BJ (cell line): ENCODE results near the gene ECEL1. TPM values are rescaled to one million over a fixed set of nuclear protein-coding genes. Genes with fewer than 3 reads are reported as not detected.

Experiments used
- CTCF ChIA-PET: fragments of 350-600 bp; formaldehyde crosslinking; extraction: SDS; loops from one replicate; lab custom pipeline; 2021; ENCODE audit warnings: antibody characterized with exemption, inconsistent platforms; lab: Yijun Ruan, JAX
- POLR2A ChIA-PET: fragments of 300-600 bp; sonication (Branson Sonifier 250); formaldehyde crosslinking; extraction: SDS; loops from one replicate; lab custom pipeline; 2021; ENCODE audit warnings: antibody characterized with exemption; lab: Charles Lee
- DNase-seq: peaks from one replicate; pipeline ENCODE4 v3.0.0-alpha.2; 2011; ENCODE audit warnings: low read depth
- H3K27me3 ChIP-seq: 2 replicates; pipeline ENCODE4 v1.6.0; 2011; ENCODE audit warnings: low read length; ENCODE audit not compliant: control insufficient read depth, insufficient read depth
- H3K36me3 ChIP-seq: 2 replicates; pipeline ENCODE4 v1.5.1; 2011; ENCODE audit warnings: low read length; ENCODE audit not compliant: control insufficient read depth, insufficient read depth
- H3K4me3 ChIP-seq: 2 replicates; pipeline ENCODE4 v1.5.1; 2011; ENCODE audit warnings: low read depth, mild to moderate bottlenecking, control low read depth, low read length
- polyA plus RNA-seq: library from polyadenylated mRNA; depleted of rRNA; stranded (reverse); fragments of >200 nt; gene quantifications from 2 replicates; pipeline ENCODE4 v1.2.3, GENCODE V29; 2011
- TF ChIP-seq, protein P1 (sequence below): IDR thresholded peaks from 2 replicates; pipeline ENCODE4 v1.5.1; 2011; ENCODE audit warnings: low read depth, mild to moderate bottlenecking, control low read depth, inconsistent platforms, low read length, moderate library complexity; ENCODE audit not compliant: insufficient read depth

ECEL1 gene
- polyA plus RNA-seq, 1 experiment, result not detected

DNA sequence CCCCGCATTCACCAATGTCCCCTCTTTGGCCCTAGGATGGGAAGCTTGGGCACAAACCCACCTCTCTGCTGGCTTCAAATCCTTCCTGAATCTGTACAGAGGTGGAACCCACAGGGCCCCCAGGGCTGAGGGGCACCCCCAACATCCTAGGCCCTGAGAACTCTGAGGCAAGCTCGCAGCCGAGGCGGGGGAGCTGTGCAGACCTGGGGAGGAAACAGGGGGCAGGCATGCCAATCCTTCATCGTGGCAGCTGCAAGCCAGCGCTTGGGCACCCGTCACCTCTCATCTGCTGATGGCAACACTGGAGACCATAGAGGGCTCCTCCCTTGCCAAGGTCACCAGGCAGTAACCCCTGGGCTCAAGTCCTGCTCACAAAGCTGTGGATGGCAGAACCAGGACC is 10.8 kb downstream of the ECEL1 start:
- Histone ChIP-seq H3K4me3 (no peak overlapping the region), H3K36me3 (no peaks in the 10 kb centered on the region), H3K27me3 (peaks cover 16% of the 10 kb centered on the region)
- ChIA-PET CTCF (interaction anchor here (1.0 to 1.5 kb wide), 2 partner anchors 14 to 570 kb away, joined by 3 read pairs; no protein-coding TSS in a partner anchor), POLR2A (no interaction called here)
- TF ChIP-seq, protein P1, sequence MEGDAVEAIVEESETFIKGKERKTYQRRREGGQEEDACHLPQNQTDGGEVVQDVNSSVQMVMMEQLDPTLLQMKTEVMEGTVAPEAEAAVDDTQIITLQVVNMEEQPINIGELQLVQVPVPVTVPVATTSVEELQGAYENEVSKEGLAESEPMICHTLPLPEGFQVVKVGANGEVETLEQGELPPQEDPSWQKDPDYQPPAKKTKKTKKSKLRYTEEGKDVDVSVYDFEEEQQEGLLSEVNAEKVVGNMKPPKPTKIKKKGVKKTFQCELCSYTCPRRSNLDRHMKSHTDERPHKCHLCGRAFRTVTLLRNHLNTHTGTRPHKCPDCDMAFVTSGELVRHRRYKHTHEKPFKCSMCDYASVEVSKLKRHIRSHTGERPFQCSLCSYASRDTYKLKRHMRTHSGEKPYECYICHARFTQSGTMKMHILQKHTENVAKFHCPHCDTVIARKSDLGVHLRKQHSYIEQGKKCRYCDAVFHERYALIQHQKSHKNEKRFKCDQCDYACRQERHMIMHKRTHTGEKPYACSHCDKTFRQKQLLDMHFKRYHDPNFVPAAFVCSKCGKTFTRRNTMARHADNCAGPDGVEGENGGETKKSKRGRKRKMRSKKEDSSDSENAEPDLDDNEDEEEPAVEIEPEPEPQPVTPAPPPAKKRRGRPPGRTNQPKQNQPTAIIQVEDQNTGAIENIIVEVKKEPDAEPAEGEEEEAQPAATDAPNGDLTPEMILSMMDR, result no peak
- DNase-seq, result no peak

DNA sequence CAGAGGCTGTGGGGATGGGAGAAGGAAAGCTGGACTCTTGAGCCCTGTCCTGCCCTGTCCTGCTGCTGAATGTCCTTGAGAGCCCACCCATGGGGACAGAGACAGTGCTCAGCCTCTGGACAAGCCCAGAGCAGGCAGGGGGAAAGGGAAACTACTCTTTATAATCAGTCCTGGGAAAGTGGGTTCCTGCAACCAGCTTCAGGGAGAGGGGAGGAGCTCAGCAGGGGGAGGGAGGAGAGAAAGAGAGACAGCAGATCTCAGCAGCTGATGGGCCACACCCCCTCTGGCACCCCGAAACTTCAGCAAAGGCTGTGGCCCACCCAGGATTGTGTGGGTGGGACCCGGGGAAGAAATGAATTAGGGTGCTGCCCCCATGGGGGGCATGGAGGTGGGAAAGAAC is 11.6 kb downstream of the ECEL1 start:
- ChIA-PET POLR2A (interaction anchor here (0.7 kb wide), 1 partner anchor 58 kb away, joined by 10 read pairs; no protein-coding TSS in a partner anchor), CTCF (no interaction called here)
- H3K4me3 ChIP-seq, result no peak overlapping the region
- no peaks in the 10 kb centered on the region for H3K36me3 ChIP-seq
- TF ChIP-seq, protein P1, result no peak
- peaks cover 16% of the 10 kb centered on the region for H3K27me3 ChIP-seq
- no peak for DNase-seq

DNA sequence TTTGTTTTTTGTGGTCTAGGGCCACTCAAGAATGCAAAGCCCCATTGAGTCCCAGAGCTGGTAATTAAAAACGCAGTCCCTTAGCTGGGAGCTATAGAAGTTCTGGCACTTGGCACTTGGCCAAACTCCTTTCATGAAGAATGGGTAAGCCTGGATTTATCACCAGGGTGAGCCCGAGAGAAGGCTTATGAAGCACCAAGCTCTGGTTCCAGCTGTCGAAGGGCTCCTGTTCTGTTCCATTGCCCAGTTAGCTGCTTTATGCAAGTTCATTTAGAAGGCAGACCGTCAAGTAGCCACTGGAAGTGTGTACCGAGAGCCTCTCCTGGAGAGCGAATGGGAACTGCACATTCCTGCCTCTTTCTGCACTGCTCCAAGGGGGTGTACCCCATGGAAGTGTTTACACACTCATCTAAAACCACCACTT is 14.2 kb downstream of the ECEL1 start:
- CTCF ChIA-PET, result interaction anchor here (0.7 to 1.3 kb wide), 3 partner anchors 9 to 16 kb away, joined by 3 to 4 read pairs (median 3); no protein-coding TSS in a partner anchor
- Histone ChIP-seq H3K27me3 (peaks cover 16% of the 10 kb centered on the region), H3K36me3 (no peaks in the 10 kb centered on the region), H3K4me3 (no peak overlapping the region)
- POLR2A ChIA-PET, result no interaction called here
- no peak for DNase-seq
- TF ChIP-seq, protein P1, result no peak

DNA sequence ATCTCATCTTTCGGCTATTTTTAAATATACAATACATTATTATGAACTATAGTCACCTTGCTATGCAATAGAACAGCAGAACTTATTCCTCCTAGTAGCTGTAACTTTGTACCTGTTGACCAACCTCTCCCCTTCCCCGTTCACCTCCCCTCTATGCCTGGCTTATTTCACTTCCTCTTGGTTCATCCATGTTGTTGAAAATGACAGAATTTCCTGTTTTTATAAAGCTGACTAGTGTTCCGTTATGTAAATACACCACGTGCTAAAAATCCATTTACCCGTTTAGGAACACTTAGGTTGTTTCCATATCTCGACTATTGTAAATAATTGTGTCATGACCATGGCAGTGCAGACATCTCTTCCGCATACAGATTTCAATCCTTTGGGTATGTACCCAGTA is 21.4 kb downstream of the ECEL1 start:
- DNase-seq, result no peak
- TF ChIP-seq, protein P1, result no peak
- ChIA-PET CTCF (no interaction called here), POLR2A (no interaction called here)
- Histone ChIP-seq H3K36me3 (no peaks in the 10 kb centered on the region), H3K27me3 (peaks cover 5% of the 10 kb centered on the region), H3K4me3 (no peak overlapping the region)

DNA sequence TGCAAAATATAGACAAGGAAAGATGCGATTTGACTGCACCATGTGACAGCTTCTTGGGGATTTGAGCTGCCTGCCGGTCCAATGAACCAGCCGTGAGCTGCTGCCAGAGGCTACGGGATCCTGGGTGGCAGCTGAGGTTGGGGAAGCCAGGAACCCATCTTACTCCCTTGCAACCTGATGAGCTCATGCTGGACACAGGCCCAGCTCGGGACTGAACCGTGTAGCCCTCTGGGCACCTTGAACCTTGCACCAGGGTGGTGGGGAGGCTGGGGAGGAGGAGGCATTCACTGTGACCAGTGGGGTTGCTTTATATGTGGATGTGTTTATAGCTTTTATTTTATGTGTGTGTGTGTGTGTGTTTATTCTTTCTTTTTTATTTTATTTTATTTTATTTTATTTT is 22.6 kb downstream of the ECEL1 start:
- ChIA-PET CTCF (interaction anchor here (1.1 kb wide), 1 partner anchor 9 kb away, joined by 4 read pairs; no protein-coding TSS in a partner anchor), POLR2A (no interaction called here)
- TF ChIP-seq, protein P1, result no peak
- DNase-seq, result no peak
- Histone ChIP-seq H3K4me3 (no peak overlapping the region), H3K27me3 (peaks cover 5% of the 10 kb centered on the region), H3K36me3 (no peaks in the 10 kb centered on the region)
